ENCODE results near the gene GRIA1.

Gene GRIA1

GRCh38 chr5:153552886-153553285 lies 62.4 kb downstream of the GRIA1 start:
- no peak for DNase-seq

GRCh38 chr5:153555420-153556114 lies 65.1 kb downstream of the GRIA1 start:
- no peak for DNase-seq

GRCh38 chr5:153558957-153559356 lies 68.5 kb downstream of the GRIA1 start:
- DNase-seq, result no peak

- DNase-seq, result no peak
Measured at GRCh38 chr5:153559926-153560325, 69.5 kb downstream of the GRIA1 start.

GRCh38 chr5:153562189-153562588 lies 71.7 kb downstream of the GRIA1 start:
- no peak for DNase-seq

- DNase-seq, result no peak
Measured at GRCh38 chr5:153565822-153566221, 75.4 kb downstream of the GRIA1 start.

- DNase-seq, result no peak
Measured at GRCh38 chr5:153569036-153569435, 78.6 kb downstream of the GRIA1 start.

GRCh38 chr5:153571162-153571561 lies 80.7 kb downstream of the GRIA1 start:
- DNase-seq, result no peak

GRCh38 chr5:153572411-153573145 lies 82.1 kb downstream of the GRIA1 start:
- no peak for DNase-seq

GRCh38 chr5:153573326-153574033 lies 83.0 kb downstream of the GRIA1 start:
- DNase-seq, result no peak

GRCh38 chr5:153584126-153584959 lies 93.9 kb downstream of the GRIA1 start:
- no peak for DNase-seq

GRCh38 chr5:153584960-153585359 lies 94.5 kb downstream of the GRIA1 start:
- DNase-seq, result no peak

- DNase-seq, result no peak
Measured at GRCh38 chr5:153585622-153586277, 95.3 kb downstream of the GRIA1 start.

- DNase-seq, result no peak
Measured at GRCh38 chr5:153592081-153592480, 101.6 kb downstream of the GRIA1 start.

- DNase-seq, result no peak
Measured at GRCh38 chr5:153594785-153595184, 104.3 kb downstream of the GRIA1 start.

GRCh38 chr5:153598099-153598498 lies 107.6 kb downstream of the GRIA1 start:
- DNase-seq, result no peak

- DNase-seq, result no peak
Measured at GRCh38 chr5:153601377-153601776, 110.9 kb downstream of the GRIA1 start.

GRCh38 chr5:153605386-153605785 lies 114.9 kb downstream of the GRIA1 start:
- no peak for DNase-seq

- no peak for DNase-seq
Measured at GRCh38 chr5:153610009-153610408, 119.5 kb downstream of the GRIA1 start.

- DNase-seq, result no peak
Measured at GRCh38 chr5:153610811-153611210, 120.3 kb downstream of the GRIA1 start.

- no peak for DNase-seq
Measured at GRCh38 chr5:153613144-153613543, 122.7 kb downstream of the GRIA1 start.

GRCh38 chr5:153613672-153614071 lies 123.2 kb downstream of the GRIA1 start:
- no peak for DNase-seq

All from NCI-H146 (cell line).